SK-N-SH (cell line): ENCODE results near the gene CEP57. TPM values are rescaled to one million over a fixed set of nuclear protein-coding genes. Genes with fewer than 3 reads are reported as not detected.
"Not testable (repeated sequence)": the region's sequence is repeated elsewhere in the genome, so short reads cannot be mapped to it uniquely, and the experiment has no call there.

Experiments used
- CTCF ChIA-PET: fragments of 300-600, 350-600 bp; formaldehyde crosslinking; extraction: SDS; loops from one replicate; lab custom pipeline; 2021; lab: Yijun Ruan, JAX
- POLR2A ChIA-PET: fragments of 350-600 bp; sonication (Branson Sonifier 250); formaldehyde crosslinking; extraction: SDS; loops from one replicate; lab custom pipeline; 2020; ENCODE audit warnings: antibody characterized with exemption, inconsistent platforms; lab: Yijun Ruan, JAX
- DNase-seq: peaks from one replicate; pipeline ENCODE4 v3.0.0; 2012
- H2AFZ ChIP-seq: fragments of 200-600 bp; sonication (generic); 2 replicates; pipeline ENCODE4 v1.8.1; 2016; ENCODE audit warnings: antibody characterized with exemption, mild to moderate bottlenecking, low read depth
- H3F3A ChIP-seq: fragments of 200-600 bp; sonication (generic); replicated peaks from 2 replicates; pipeline ENCODE3; 2016; ENCODE audit warnings: antibody characterized with exemption, mild to moderate bottlenecking; ENCODE audit not compliant: insufficient read depth
- H3K27ac ChIP-seq, 2 experiments: fragments of 200-500 bp in 1 of 2; fragments of 200-600 bp in 1 of 2; sonication (Bioruptor generic) in 1 of 2; sonication (generic), shearing (Covaris generic) in 1 of 2; 2 replicates each; pipeline versions ENCODE4 v1.5.1 to v1.6.1; 2014 to 2016; ENCODE audit warnings: low read depth in 2 of 2, inconsistent platforms in 1 of 2, low read length in 1 of 2, mild to moderate bottlenecking in 1 of 2, mixed read lengths in 1 of 2
- H3K27me3 ChIP-seq: fragments of 200-600 bp; sonication (generic), shearing (Covaris generic); 2 replicates; pipeline ENCODE4 v1.6.1; 2016; ENCODE audit warnings: mixed run types; ENCODE audit not compliant: insufficient read depth
- H3K36me3 ChIP-seq, 2 experiments: fragments of 200-500 bp in 1 of 2; fragments of 200-600 bp in 1 of 2; sonication (Bioruptor generic) in 1 of 2; sonication (generic) in 1 of 2; replicated peaks in 1 of 2; 2 replicates each; pipeline versions ENCODE3 to v1.5.1; 2014 to 2016; ENCODE audit warnings: low read length in 1 of 2, mild to moderate bottlenecking in 1 of 2; ENCODE audit not compliant: insufficient read depth in 2 of 2, control insufficient read depth in 1 of 2
- H3K4me1 ChIP-seq, 2 experiments: fragments of 200-500 bp in 1 of 2; fragments of 200-600 bp in 1 of 2; sonication (Bioruptor generic) in 1 of 2; sonication (generic), shearing (Covaris generic) in 1 of 2; 2 replicates each; pipeline versions ENCODE4 v1.5.1 to v1.6.1; 2014 to 2016; ENCODE audit warnings: low read depth in 1 of 2, low read length in 1 of 2, mixed run types in 1 of 2; ENCODE audit not compliant: insufficient read depth in 2 of 2, control insufficient read depth in 1 of 2
- H3K4me2 ChIP-seq: fragments of 200-600 bp; sonication (generic), shearing (Covaris generic); 2 replicates; pipeline ENCODE4 v1.6.1; 2017; ENCODE audit warnings: mixed run types
- H3K4me3 ChIP-seq, 2 experiments: fragments of 200-500 bp in 1 of 2; fragments of 200-600 bp in 1 of 2; sonication (Bioruptor generic) in 1 of 2; sonication (generic), shearing (Covaris generic) in 1 of 2; 2 replicates each; pipeline versions ENCODE4 v1.5.1 to v1.8.1; 2014 to 2016; ENCODE audit warnings: low read depth in 2 of 2, inconsistent platforms in 1 of 2, low read length in 1 of 2, mild to moderate bottlenecking in 1 of 2, mixed read lengths in 1 of 2, moderate library complexity in 1 of 2
- H3K79me2 ChIP-seq: fragments of 200-600 bp; sonication (generic); 2 replicates; pipeline ENCODE4 v1.8.1; 2017; ENCODE audit warnings: mild to moderate bottlenecking; ENCODE audit not compliant: insufficient read depth
- H3K9ac ChIP-seq: fragments of 200-600 bp; sonication (generic); 2 replicates; pipeline ENCODE4 v1.6.1; 2017; ENCODE audit warnings: mixed run types
- H3K9me2 ChIP-seq: fragments of 200-600 bp; sonication (generic); 2 replicates; pipeline ENCODE4 v1.6.1; 2017; ENCODE audit warnings: mixed run types
- H3K9me3 ChIP-seq: fragments of 200-600 bp; sonication (generic); 2 replicates; pipeline ENCODE4 v1.6.1; 2017; ENCODE audit warnings: mixed run types, mild to moderate bottlenecking, moderate library complexity
- H4K20me1 ChIP-seq: fragments of 200-600 bp; sonication (generic); 2 replicates; pipeline ENCODE4 v1.6.1; 2017; ENCODE audit warnings: mild to moderate bottlenecking, mixed run types; ENCODE audit not compliant: insufficient read depth
- CHD2 ChIP-seq: fragments of 150-350 bp; IDR thresholded peaks from 2 replicates; pipeline ENCODE4 v1.6.1; 2018; ENCODE audit warnings: low read length; ENCODE audit not compliant: partially characterized antibody
- ELF1 ChIP-seq: IDR thresholded peaks from 2 replicates; pipeline ENCODE4 v1.4.0; 2012
- EP300 ChIP-seq, 2 experiments: IDR thresholded peaks; 2 replicates each; pipeline versions ENCODE4 v1.4.0 to v1.6.1; 2012; ENCODE audit warnings: borderline replicate concordance in 1 of 2, low read depth in 1 of 2, low read length in 1 of 2
- FOSL2 ChIP-seq: IDR thresholded peaks from 2 replicates; pipeline ENCODE4 v1.4.0; 2012; ENCODE audit warnings: low read depth, mild to moderate bottlenecking, moderate library complexity, borderline replicate concordance
- FOXM1 ChIP-seq: IDR thresholded peaks from 2 replicates; pipeline ENCODE4 v1.4.0; 2012; ENCODE audit warnings: low read depth, mild to moderate bottlenecking
- GABPA ChIP-seq: IDR thresholded peaks from 2 replicates; pipeline ENCODE4 v1.4.0; 2012; ENCODE audit warnings: low read depth, mild to moderate bottlenecking
- GATA2 ChIP-seq: sonication (generic); formaldehyde crosslinking; IDR thresholded peaks from 2 replicates; pipeline ENCODE4 v1.5.0; 2020; ENCODE audit warnings: mild to moderate bottlenecking, missing genetic modification reagents
- JUND ChIP-seq: IDR thresholded peaks from 2 replicates; pipeline ENCODE4 v1.4.0; 2012
- MEF2A ChIP-seq: IDR thresholded peaks from 2 replicates; pipeline ENCODE4 v1.4.0; 2012; ENCODE audit warnings: low read depth, borderline replicate concordance
- NFIC ChIP-seq: IDR thresholded peaks from 2 replicates; pipeline ENCODE4 v1.4.0; 2012; ENCODE audit warnings: borderline replicate concordance
- NRF1 ChIP-seq: IDR thresholded peaks from 2 replicates; pipeline ENCODE4 v1.6.1; 2012; ENCODE audit warnings: low read depth, mild to moderate bottlenecking, low read length
- PBX3 ChIP-seq: IDR thresholded peaks from 2 replicates; pipeline ENCODE4; 2012
- SIN3A ChIP-seq: IDR thresholded peaks from 2 replicates; pipeline ENCODE4 v1.6.1; 2012; ENCODE audit warnings: low read depth, mild to moderate bottlenecking, low read length, moderate library complexity, borderline replicate concordance
- TAF1 ChIP-seq: IDR thresholded peaks from 2 replicates; pipeline ENCODE4 v1.6.1; 2012; ENCODE audit warnings: low read depth, mild to moderate bottlenecking, low read length, moderate library complexity, borderline replicate concordance
- TCF12 ChIP-seq: IDR thresholded peaks from 2 replicates; pipeline ENCODE4 v1.4.0; 2012
- TEAD4 ChIP-seq: IDR thresholded peaks from 2 replicates; pipeline ENCODE4 v1.4.0; 2012; ENCODE audit warnings: mild to moderate bottlenecking, borderline replicate concordance; ENCODE audit not compliant: insufficient read depth
- USF1 ChIP-seq: IDR thresholded peaks from 2 replicates; pipeline ENCODE4 v1.4.0; 2012; ENCODE audit warnings: low read depth, borderline replicate concordance
- YY1 ChIP-seq: IDR thresholded peaks from 2 replicates; pipeline ENCODE4 v1.4.0; 2012; ENCODE audit warnings: low read depth, mild to moderate bottlenecking
- WGBS: methylation state at CpG from one replicate; pipeline ENCODE4 v1.1.6; 2017; ENCODE audit warnings: low lambda C conversion rate; 5-methylcytosine and 5-hydroxymethylcytosine counted together
- polyA plus RNA-seq, 3 experiments: library from polyadenylated mRNA; depleted of rRNA; stranded (reverse); fragments of >200 nt; gene quantifications; 2 replicates each; pipeline ENCODE4 v1.2.3, GENCODE V29; 2012

Gene CEP57
- polyA plus RNA-seq, 1 of the 3 experiments (the other 2 are of a cell fraction), result 12.2 TPM

- POLR2A ChIA-PET, result not testable (repeated sequence)
These were observed 69.7 kb downstream of the CEP57 start for GRCh38 chr11:95860024-95860423.

GRCh38 chr11:95863486-95864140 lies 73.3 kb downstream of the CEP57 start:
- Histone ChIP-seq H3K9ac (peak overlapping the region; percentile 37; the same call in 1 of the 2 replicates), H3K27ac (peak overlapping the region in 1 of 2 experiments; percentile 90; a peak in 3 of 4 replicates), H3K9me2 (no peaks in the 10 kb centered on the region), H3K36me3 (peaks cover 22 to 35% of the 10 kb centered on the region in 2 experiments), H3K79me2 (0 out of 2 replicates have a peak, but pooled peaks cover 11% of the 10 kb centered on the region), H3K4me1 (peaks cover 0 to 13% of the 10 kb centered on the region in 2 experiments; a peak in 2 of 4 replicates), H3K4me2 (no peak overlapping the region), H3F3A (peaks cover 26% of the 10 kb centered on the region), H3K27me3 (no peaks in the 10 kb centered on the region), H2AFZ (no peak overlapping the region), H3K4me3 (no peak overlapping the region), H3K9me3 (no peaks in the 10 kb centered on the region), H4K20me1 (no peaks in the 10 kb centered on the region)
- ChIA-PET POLR2A (no interaction called here), CTCF (interaction anchor here (1.4 kb wide), 1 partner anchor 15 kb away, joined by 3 read pairs; no protein-coding TSS in a partner anchor)
- no peak for TF ChIP-seq EP300 (IDR thresholded peaks at IDR 0.05; ENCODE audit: borderline replicate concordance in 1 of 2, low read depth in 1 of 2, low read length in 1 of 2)
- no peak for TF ChIP-seq TAF1
- no peak for TF ChIP-seq GATA2
- no peak for TF ChIP-seq SIN3A
- TF ChIP-seq FOXM1, result no peak
- TF ChIP-seq MEF2A, result no peak
- no peak for TF ChIP-seq CHD2
- 0 out of 2 replicates have a peak, but pooled peaks have one; percentile 11 for TF ChIP-seq GABPA
- peak; percentile 31; the same call in 1 of the 2 replicates for TF ChIP-seq JUND
- no peak for TF ChIP-seq USF1
- TF ChIP-seq FOSL2, result peak; percentile 2; the same call in 1 of the 2 replicates
- TF ChIP-seq TCF12, result peak; percentile 23; the same call in 1 of the 2 replicates
- TF ChIP-seq NFIC, result no peak; the same call in 1 of the 2 replicates
- no peak for TF ChIP-seq ELF1
- TF ChIP-seq YY1, result no peak
- peak; percentile 25 for TF ChIP-seq PBX3
- no peak for TF ChIP-seq NRF1
- TF ChIP-seq TEAD4, result peak; percentile 46; the same call in 1 of the 2 replicates
- DNase-seq, result no peak
- 45% methylated on average over 2 of the region's 2 CpGs for WGBS

More at GRCh38 chr11:95860024-95860423, 69.7 kb downstream of the CEP57 start:
- H3K4me3 ChIP-seq, H3K9me2 ChIP-seq, H3K9ac ChIP-seq, H4K20me1 ChIP-seq, H3K9me3 ChIP-seq, DNase-seq, CTCF ChIA-PET, H2AFZ ChIP-seq, H3K27ac ChIP-seq, H3K27me3 ChIP-seq, H3K4me2 ChIP-seq: not testable (repeated sequence)
- Histone ChIP-seq H3K79me2 (0 out of 2 replicates have a peak, but pooled peaks cover 11% of the 10 kb centered on the region), H3K4me1 (peaks cover 0 to 13% of the 10 kb centered on the region in 2 experiments; a peak in 2 of 4 replicates), H3F3A (peaks cover 25% of the 10 kb centered on the region), H3K36me3 (peaks cover 45 to 58% of the 10 kb centered on the region in 2 experiments)
- WGBS, result 90% methylated on average over 4 of the region's 4 CpGs
